Measurements from ENCODE around the gene TOMM20. TPM values are rescaled to one million over a fixed set of nuclear protein-coding genes. Genes with fewer than 3 reads are reported as not detected.
"Not testable (repeated sequence)": the region's sequence is repeated elsewhere in the genome, so short reads cannot be mapped to it uniquely, and the experiment has no call there.

The TOMM20 gene
- polyA plus RNA-seq, 1 donor from 2014 or later = 76.4 TPM

DNA sequence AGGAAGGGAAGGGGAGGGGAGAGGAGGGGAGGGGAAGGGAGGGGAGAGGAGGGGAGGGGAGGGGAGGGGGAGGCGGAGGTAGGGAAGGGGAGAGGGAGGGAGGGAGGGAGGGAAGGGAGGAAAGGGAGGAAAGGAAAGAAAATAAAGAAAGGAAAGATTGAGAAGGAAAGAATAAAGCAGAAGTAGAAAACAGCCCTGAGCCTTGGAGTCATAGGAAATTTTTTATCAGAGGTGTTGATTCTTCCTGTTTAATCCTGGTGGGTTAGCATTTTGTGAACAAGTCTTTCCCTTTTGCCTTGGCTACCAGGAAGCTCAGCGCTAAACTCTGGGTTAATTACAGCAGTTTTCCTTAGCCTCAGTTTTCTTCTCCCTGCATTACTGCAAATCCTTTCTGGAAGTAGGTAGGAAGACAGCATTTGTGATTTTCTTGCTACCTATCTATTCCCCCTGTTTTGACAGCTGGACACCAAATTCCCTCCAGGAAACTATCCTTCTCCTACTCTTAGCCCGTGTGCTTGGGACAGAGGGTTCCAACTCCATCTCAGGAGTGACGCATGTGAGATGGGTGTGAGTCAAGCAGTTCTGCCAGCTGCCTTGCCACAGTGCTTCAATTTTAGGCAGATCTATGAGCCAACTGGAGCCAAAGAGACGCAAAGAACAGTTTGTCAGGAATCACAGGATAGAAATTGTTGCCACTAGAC lies 26.9 kb downstream of the TOMM20 start:
- H3K36me3 Mint-ChIP-seq = peaks cover 3% of the 10 kb centered on the region

DNA sequence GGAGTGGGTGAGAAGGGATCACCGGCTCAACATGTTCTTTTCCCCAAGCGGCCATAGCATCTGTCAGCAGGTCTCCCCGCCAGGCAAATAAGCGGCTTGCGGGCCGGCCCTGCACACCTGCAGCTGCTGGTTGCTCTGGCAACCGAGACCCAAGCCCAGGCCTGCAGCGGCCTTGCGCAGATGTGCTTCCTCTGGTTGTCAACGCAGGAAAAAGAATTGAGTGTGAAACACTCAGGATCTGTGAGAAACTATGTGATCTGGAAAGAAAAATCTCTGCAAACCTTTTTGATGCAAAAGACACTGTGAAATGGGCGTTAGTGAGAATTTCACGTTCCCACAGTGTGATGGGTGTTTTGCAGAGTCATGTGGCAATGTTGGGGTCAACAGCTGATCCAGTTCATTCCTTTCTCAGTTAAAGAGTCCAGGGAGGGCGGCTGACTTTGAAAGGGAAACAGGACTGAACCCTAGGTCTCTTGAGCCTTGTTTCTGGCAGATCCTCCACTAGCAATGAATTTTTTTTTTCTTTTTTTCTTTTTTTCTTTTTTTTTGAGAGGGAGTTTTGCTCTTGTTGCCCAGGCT lies 28.4 kb downstream of the TOMM20 start:
- Mint-ChIP-seq H3K27me3 (peaks cover 8% of the 10 kb centered on the region), H3K9me3 (peaks cover 0 to 2% (median 0%) of the 10 kb centered on the region in 3 donors), H3K4me3 (no peak overlapping the region), H3K27ac (no peak overlapping the region), H3K36me3 (peaks cover 3% of the 10 kb centered on the region), H3K4me1 (peaks cover 14 to 18% (median 16%) of the 10 kb centered on the region in 3 donors)

More for the DNA sequence above, 26.9 kb downstream of the TOMM20 start:
- Mint-ChIP-seq H3K4me3 (peak overlapping the region in 1 of 4 donors; percentile 49), H3K4me1 (peaks cover 14 to 18% (median 16%) of the 10 kb centered on the region in 3 donors), H3K27ac (no peak overlapping the region), H3K9me3 (peaks cover 0 to 2% (median 0%) of the 10 kb centered on the region in 3 donors), H3K27me3 (peaks cover 5% of the 10 kb centered on the region)

GRCh38 chr1:235098991-235099390 lies 29.6 kb downstream of the TOMM20 start:
- peaks cover 3 to 6% (median 6%) of the 10 kb centered on the region in 3 donors for H3K4me1 Mint-ChIP-seq
- peaks cover 3% of the 10 kb centered on the region for H3K36me3 Mint-ChIP-seq
- peak overlapping the region in 1 of 3 donors; percentile 12 for H3K27ac Mint-ChIP-seq

GRCh38 chr1:235098547-235098946 lies 30.1 kb downstream of the TOMM20 start:
- Mint-ChIP-seq H3K27ac (no peak overlapping the region), H3K27me3 (peaks cover 8% of the 10 kb centered on the region), H3K4me3 (no peak overlapping the region), H3K36me3 (peaks cover 3% of the 10 kb centered on the region), H3K9me3 (peaks cover 0 to 2% (median 0%) of the 10 kb centered on the region in 3 donors), H3K4me1 (peaks cover 6 to 10% (median 7%) of the 10 kb centered on the region in 3 donors)

More at GRCh38 chr1:235098991-235099390, 29.6 kb downstream of the TOMM20 start:
- peaks cover 8% of the 10 kb centered on the region for H3K27me3 Mint-ChIP-seq
- no peak overlapping the region for H3K4me3 Mint-ChIP-seq
- H3K9me3 Mint-ChIP-seq = peaks cover 0 to 2% (median 0%) of the 10 kb centered on the region in 3 donors

DNA sequence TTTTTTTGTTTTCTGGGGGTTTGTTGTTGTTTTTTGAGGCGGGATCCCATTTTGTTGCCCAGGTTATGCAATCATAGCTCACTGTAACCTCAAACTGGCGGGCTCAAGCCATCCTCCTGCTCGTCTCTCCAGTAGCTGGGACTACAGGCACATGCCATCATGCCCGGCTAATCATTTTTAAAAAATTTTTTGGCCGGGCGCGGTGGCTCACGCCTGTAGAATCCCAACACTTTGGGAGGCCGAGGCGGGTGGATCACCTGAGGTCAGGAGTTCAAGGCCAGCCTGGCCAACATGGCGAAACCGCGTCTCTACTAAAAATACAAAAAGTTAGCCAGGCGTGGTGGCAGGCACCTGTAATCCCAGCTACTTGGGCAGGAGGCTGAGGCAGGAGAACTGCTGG lies 31.1 kb downstream of the TOMM20 start:
- peak overlapping the region in 1 of 4 donors; percentile 5 for H3K4me3 Mint-ChIP-seq
- not testable (repeated sequence) for H3K27me3 Mint-ChIP-seq, H3K36me3 Mint-ChIP-seq, H3K27ac Mint-ChIP-seq, H3K9me3 Mint-ChIP-seq, H3K4me1 Mint-ChIP-seq

DNA sequence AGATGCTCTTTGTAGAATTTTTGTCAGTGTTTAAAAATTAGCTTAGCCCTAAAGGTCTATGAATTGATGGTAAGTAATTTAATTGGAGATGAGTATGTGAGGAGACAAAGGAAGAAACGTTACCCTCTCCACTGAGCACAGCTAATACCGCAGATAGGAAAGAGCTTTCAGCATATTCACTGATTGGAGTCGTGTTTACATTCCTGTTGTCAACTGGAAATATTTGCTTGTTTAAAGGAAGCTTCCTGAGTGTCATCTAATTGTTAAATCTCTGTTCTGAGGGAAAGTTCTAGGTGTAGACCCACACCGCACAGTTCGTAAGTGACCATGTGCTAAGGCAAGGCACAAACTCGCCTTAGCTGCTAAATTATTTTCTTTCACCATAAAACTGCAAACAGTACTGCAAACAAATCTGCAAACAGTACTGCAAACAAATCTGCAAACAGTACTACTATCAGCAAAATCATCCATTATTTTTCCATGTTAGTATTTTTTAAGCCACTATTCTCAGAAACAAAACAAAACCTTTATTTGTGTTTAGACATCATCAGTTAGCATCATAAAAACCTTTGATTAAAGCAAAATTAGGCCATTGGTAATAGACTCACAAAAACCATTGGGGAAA lies 32.6 kb downstream of the TOMM20 start:
- H3K4me3 Mint-ChIP-seq = no peak overlapping the region
- no peak overlapping the region for H3K27ac Mint-ChIP-seq
- H3K27me3 Mint-ChIP-seq = peaks cover 6% of the 10 kb centered on the region
- H3K4me1 Mint-ChIP-seq = peaks cover 6% of the 10 kb centered on the region in 3 donors
- H3K9me3 Mint-ChIP-seq = peaks cover 0 to 2% (median 0%) of the 10 kb centered on the region in 3 donors
- H3K36me3 Mint-ChIP-seq = peaks cover 3% of the 10 kb centered on the region

DNA sequence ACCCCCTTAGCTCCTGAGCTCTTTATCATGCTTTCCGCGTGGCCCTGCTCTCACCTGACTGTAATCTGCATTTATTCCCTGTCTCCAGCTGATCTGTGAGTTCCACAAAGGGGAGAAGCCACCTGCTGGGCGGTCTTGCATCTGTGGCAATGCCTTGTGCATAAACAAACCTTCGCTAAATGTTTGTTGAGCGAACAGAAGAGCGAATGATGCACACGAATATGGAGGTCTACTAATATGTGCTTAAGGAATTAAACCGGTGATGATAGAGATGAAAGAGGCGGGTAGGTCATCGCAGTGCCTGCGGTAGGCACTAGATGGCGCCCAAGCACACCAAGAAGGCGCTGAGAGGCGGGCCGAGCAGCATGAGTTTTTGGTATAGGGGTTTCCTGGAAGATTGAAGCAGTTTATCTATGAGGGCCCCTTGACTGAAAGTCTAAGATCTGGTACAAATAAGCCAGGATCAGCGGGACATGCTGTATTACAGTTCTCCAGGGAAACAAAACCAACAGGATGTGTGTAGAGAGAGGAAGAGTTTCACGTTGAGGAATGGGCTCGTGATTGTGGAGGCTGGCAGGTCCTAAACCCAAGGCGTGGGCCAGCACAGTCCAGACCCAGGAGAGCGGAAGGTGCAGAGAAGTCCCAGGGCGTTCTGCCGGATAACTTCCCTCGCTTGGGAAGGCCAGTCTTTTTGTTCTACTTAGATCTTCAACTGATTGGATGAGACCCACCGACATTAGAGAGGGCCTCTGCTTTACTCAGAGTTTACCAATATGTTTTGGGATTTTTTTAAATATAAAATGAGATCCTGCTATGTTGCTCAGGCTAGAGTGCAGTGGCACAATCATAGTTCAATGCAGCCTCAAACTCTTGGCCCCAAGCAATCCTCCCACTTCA lies 34.7 kb downstream of the TOMM20 start:
- peak overlapping the region in 2 of 3 donors; percentile 6 to 76 for H3K27ac Mint-ChIP-seq
- H3K27me3 Mint-ChIP-seq = peaks cover 3% of the 10 kb centered on the region
- peaks cover 1% of the 10 kb centered on the region for H3K36me3 Mint-ChIP-seq
- no peaks in the 10 kb centered on the region for H3K9me3 Mint-ChIP-seq
- H3K4me3 Mint-ChIP-seq = no peak overlapping the region
- H3K4me1 Mint-ChIP-seq = peaks cover 4 to 6% (median 5%) of the 10 kb centered on the region in 3 donors

DNA sequence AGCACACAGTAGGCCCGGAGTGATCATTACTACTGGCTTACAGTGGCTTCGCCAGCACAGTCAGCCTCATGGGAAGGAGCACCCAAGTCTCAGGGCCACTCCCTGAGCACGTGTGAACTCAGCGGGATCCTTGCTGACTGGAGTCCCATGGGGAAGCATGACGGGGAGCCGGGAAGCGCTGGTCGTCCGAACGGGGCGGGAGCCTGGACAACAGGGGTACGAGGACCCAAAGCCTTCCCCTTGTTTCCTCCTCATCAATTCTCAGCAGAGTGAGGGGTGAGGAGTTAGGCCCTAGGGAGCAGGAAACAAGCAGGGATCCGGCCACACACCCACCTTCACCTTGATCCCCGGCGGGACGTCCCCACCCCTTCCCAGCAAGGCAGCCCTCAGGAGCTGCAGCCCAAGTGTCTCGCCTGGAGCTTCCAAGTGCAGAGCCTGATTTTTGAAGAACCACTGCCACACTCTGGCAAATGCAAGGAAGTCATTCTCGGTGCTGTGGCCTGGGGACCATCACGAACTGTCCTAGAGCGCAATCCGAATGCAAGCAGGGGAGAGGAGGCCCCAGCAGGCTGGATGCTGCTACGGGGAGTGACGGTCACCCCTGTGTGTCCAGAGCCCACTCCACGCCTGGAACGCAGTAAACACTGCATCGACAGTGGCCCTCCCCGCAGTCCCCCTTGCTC lies 35.5 kb downstream of the TOMM20 start:
- Mint-ChIP-seq H3K4me1 (peaks cover 4 to 6% (median 5%) of the 10 kb centered on the region in 3 donors), H3K9me3 (no peaks in the 10 kb centered on the region), H3K36me3 (peaks cover under 1% of the 10 kb centered on the region), H3K27me3 (peaks cover 3% of the 10 kb centered on the region), H3K27ac (peak overlapping the region in 1 of 3 donors; percentile 76), H3K4me3 (no peak overlapping the region)

DNA sequence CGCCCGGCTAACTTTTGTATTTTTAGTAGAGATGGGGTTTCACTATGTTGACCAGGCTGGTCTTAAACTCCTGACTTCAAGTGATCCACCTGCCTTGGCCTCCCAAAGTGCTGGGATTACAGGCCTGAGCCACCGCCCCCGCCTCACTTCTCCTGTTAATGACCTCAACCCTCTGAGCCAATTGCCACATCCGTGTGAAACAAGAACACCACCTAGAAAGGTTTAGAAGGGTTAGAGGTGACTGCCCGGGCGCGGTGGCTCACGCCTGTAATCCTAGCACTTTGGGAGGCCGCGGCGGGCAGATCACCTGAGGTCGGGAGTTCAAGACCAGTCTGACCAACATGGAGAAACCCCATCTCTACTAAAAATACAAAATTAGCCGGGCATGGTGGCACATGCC lies 36.2 kb downstream of the TOMM20 start:
- not testable (repeated sequence) for H3K9me3 Mint-ChIP-seq, H3K27ac Mint-ChIP-seq, H3K4me3 Mint-ChIP-seq

DNA sequence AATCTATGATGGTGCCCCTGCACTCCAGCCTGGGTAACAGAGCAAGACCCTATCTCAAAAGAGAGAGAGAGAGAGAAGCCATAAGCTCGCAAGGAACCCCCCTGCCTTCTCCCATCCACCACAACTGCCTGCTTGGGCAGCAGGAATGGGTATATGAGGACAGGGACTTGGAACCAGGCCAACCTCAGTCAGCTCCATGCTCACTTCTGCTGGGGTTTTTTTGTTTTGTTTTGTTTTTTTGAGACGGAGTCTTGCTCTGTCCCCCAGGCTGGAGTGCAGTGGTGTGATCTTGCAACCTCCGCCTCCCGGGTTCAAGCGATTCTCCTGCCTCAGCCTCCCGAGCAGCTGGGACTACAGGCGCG lies 36.6 kb downstream of the TOMM20 start:
- H3K36me3 Mint-ChIP-seq, H3K4me1 Mint-ChIP-seq, H3K27me3 Mint-ChIP-seq, H3K27ac Mint-ChIP-seq, H3K9me3 Mint-ChIP-seq, H3K4me3 Mint-ChIP-seq: not testable (repeated sequence)

More for the DNA sequence above, 36.2 kb downstream of the TOMM20 start:
- H3K4me1 Mint-ChIP-seq, H3K27me3 Mint-ChIP-seq, H3K36me3 Mint-ChIP-seq: not testable (repeated sequence)

DNA sequence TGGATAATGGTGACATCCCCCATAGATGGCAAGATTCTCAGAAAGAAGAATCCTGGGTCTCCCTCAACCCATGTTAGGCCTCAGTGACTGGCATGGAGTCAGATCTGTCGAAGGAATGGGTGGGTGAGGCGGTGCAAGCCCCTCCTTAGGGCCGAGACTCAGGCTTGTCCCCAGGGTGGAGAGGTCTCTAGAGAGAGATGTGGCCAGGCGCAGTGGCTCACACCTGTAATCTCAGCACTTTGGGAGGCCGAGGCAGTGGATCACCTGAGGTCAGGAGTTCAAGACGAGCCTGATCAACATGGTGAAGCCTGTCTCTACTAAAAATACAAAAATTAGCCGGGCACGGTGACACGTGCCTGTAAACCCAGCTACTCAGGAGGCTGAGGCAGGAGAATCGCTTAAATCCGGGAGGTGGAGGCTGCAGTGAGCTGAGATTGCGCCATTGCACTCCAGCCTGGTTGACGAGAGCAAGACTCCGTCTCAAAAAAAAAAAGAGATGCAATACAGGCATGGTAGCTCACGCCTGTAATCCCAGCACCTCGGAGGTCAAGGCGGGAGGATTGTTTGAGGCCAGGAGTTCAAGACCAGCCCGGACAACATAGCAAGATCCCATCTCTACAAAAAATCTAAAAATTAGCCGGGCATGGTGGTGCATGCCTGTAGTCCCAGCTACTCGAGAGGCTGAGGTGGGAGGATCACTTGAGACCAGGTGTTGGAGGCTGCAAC lies 37.2 kb downstream of the TOMM20 start:
- H3K27me3 Mint-ChIP-seq, H3K36me3 Mint-ChIP-seq, H3K4me3 Mint-ChIP-seq, H3K4me1 Mint-ChIP-seq, H3K9me3 Mint-ChIP-seq: not testable (repeated sequence)
- H3K27ac Mint-ChIP-seq = peak overlapping the region in 1 of 3 donors; percentile 71

GRCh38 chr1:235090406-235091069 lies 38.1 kb downstream of the TOMM20 start:
- Mint-ChIP-seq H3K4me1 (peaks cover 4 to 6% (median 5%) of the 10 kb centered on the region in 3 donors), H3K4me3 (no peak overlapping the region), H3K36me3 (no peaks in the 10 kb centered on the region), H3K9me3 (no peaks in the 10 kb centered on the region), H3K27ac (peak overlapping the region in 1 of 3 donors; percentile 71), H3K27me3 (no peaks in the 10 kb centered on the region)

DNA sequence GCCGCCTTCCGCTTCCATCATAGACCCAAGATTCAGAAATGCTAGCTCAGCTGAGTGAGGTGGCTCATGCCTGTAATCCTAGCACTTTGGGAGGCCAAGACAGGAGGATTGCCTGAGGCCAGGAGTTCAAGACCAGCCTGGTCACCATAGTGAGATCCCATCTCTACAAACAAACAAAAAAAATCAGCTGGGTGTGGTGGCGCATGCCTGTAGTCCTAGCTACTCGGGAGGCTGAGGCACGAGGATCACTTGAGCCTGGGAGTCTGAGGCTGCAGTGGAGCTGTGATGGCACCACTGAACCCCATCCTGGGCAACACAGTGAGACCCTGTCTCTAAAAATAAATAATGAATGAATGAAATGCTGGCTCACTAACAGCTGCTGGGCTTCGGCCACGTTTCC lies 39.7 kb downstream of the TOMM20 start:
- H3K4me3 Mint-ChIP-seq = no peak overlapping the region
- no peaks in the 10 kb centered on the region for H3K27me3 Mint-ChIP-seq
- H3K27ac Mint-ChIP-seq = peak overlapping the region in 1 of 3 donors; percentile 3
- H3K4me1 Mint-ChIP-seq = peaks cover 4% of the 10 kb centered on the region in 3 donors
- no peaks in the 10 kb centered on the region for H3K36me3 Mint-ChIP-seq
- no peaks in the 10 kb centered on the region for H3K9me3 Mint-ChIP-seq

All from IgD-negative memory B cell (primary cell).